Epithelial cell of esophagus (primary cell): ENCODE data around the gene ANKS1B.

Source experiments
- DNase-seq: peaks from one replicate; pipeline ENCODE4 v3.0.0; 2010; ENCODE audit warnings: low read depth
- H3K4me3 ChIP-seq: 2 replicates; pipeline ENCODE4 v1.5.1; 2011; ENCODE audit warnings: mild to moderate bottlenecking, low read length, control low read depth
- TF ChIP-seq, protein P1 (sequence below): IDR thresholded peaks from 2 replicates; pipeline ENCODE4 v1.5.1; 2011; ENCODE audit warnings: low read depth, mild to moderate bottlenecking, low read length, control low read depth, inconsistent platforms; ENCODE audit not compliant: insufficient read depth; ENCODE audit errors: missing control alignments

The ANKS1B gene

DNA sequence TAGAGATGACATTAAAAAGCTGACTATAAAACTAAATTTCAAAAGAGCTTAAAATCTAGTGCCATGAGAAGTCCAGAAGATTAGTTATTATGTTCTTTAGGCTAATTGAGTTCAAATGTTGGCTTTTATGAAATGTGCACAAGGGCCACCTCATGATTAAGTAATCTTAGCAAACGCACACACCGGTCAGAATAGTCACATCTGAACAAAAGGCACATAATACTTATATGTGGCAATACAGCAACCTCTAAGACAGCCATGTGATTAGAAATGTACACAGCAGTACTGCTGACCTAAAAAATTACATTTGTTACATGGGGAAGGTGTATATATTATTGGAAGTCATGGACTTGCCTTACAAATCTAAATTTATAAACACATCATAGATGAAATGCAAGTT is 681.9 kb downstream of the ANKS1B start:
- H3K4me3 ChIP-seq, result no peak overlapping the region
- DNase-seq, result no peak
- TF ChIP-seq, protein P1, sequence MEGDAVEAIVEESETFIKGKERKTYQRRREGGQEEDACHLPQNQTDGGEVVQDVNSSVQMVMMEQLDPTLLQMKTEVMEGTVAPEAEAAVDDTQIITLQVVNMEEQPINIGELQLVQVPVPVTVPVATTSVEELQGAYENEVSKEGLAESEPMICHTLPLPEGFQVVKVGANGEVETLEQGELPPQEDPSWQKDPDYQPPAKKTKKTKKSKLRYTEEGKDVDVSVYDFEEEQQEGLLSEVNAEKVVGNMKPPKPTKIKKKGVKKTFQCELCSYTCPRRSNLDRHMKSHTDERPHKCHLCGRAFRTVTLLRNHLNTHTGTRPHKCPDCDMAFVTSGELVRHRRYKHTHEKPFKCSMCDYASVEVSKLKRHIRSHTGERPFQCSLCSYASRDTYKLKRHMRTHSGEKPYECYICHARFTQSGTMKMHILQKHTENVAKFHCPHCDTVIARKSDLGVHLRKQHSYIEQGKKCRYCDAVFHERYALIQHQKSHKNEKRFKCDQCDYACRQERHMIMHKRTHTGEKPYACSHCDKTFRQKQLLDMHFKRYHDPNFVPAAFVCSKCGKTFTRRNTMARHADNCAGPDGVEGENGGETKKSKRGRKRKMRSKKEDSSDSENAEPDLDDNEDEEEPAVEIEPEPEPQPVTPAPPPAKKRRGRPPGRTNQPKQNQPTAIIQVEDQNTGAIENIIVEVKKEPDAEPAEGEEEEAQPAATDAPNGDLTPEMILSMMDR, result no peak

DNA sequence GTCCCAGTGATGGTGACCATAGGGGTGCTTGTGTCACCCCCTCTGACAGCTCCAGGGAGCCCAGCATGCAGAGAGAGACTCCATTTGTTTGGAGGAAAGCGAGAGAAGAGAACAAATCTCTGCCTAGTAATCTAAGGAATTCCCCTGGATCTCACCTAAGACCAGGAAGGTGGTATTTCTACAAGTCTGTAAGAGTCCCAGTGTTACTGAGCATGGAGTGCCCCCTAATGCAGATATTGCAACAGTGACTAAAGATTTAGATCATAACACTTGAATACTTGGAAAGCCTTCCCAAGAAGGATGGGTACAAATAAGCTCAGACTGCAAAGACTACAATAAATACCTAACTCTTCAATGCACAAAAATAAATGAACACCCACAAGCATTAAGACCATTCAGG is 697.6 kb downstream of the ANKS1B start:
- H3K4me3 ChIP-seq, result no peak overlapping the region
- DNase-seq, result no peak
- TF ChIP-seq, protein P1, result no peak

DNA sequence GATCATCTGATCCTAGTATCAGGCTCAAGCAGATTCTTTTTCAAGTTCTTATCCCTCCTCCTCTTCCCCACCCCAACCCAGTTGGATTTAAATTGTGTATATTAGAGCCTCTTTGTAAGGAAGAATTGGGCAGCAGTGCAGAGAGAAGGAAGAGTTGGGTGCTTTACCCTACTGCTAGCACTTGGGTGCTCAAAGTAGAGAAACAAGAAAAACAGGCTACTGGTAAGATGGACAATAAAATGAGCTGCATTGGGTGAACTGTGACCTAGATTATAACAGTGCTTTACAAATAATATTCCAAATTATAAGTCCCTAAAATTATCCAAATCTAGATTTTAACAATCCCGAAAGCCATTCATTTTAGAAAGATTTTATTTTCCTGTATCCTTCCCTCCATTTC is 700.6 kb downstream of the ANKS1B start:
- peak; percentile 21 for DNase-seq
- TF ChIP-seq, protein P1, result no peak
- no peak overlapping the region for H3K4me3 ChIP-seq

DNA sequence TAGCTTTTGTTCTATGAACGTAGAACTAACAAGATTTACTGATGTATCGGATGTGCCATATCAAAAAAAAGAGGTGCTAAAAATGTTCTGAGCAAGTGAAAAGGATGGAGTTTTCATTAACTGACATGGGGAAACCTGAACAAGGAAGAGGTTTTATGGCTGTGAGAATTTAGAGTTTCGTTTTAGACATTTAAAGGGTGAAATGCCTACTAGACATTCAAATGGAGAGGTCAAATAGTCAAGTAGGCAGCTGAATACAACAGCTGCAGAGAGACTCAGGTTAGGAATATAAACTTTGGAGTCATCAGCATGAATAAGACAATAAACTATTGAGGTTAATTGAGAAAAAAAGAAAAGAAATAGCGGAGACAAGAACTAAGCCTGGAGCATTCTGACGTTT is 702.1 kb downstream of the ANKS1B start:
- no peak for DNase-seq
- H3K4me3 ChIP-seq, result no peak overlapping the region
- TF ChIP-seq, protein P1, result no peak

DNA sequence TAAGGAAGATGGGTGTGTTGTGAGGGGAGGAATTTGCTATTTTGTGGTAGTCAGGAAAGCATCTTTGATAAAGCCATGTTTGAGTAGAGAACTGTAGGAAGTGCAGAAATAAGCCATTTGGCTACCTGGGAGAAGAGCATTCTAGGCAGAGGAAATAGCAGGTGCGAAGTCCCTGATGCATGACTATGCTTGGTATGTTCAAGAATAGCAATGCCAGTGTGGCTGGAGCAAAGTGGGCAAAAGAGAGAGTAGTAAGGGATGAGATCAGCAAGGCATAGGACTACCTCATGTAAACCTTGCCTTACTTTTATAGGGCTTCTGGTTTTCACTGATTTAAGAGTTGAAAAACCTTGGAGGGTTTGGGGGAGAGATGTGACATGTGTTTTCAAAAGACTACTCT is 702.6 kb downstream of the ANKS1B start:
- no peak overlapping the region for H3K4me3 ChIP-seq
- DNase-seq, result no peak
- TF ChIP-seq, protein P1, result no peak

DNA sequence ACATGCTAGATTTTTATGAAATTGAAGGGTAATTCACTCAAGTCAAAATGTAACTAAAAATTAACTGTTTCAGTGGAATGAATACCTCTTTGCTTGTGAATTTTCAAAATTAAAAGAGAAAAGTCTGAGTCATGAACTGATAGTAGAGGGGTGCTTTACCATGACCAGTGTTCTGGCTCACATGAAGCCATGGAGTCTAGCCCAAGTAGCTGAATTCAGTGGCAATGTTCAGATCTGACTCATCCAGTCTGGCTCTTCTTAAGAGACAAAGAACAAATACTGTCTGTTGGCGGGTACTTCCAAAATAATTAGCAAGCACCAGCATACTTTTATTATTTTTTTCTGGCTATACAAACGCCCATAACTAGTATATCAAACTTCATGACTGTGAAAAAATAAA is 703.5 kb downstream of the ANKS1B start:
- TF ChIP-seq, protein P1, result no peak
- no peak overlapping the region for H3K4me3 ChIP-seq
- DNase-seq, result no peak

DNA sequence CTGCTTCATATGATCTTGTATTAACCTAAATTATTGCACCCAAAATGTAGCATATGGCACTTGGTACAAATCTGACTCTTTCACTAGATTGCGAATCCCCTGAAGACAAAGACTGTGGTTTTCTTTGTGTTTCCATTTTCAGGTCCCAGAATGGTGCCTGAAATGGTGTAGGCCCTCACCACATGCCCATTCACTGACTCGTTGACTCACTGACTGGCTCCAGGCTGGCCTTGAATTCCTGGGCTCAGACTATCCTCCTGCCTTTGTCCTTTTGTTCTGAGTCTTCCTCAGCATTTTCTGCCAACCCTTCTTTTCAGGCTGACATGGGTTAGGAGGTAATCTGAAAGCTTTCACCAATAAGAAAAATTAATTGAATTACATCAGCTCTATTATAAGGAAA is 705.8 kb downstream of the ANKS1B start:
- H3K4me3 ChIP-seq, result no peak overlapping the region
- TF ChIP-seq, protein P1, result no peak
- DNase-seq, result no peak
